Thyroid gland (tissue), 4 donors: ENCODE results near the gene TEKT3.

Experiments
- POLR2A ChIP-seq, 2 donors: fragments of 450-650 bp; IDR thresholded peaks; one replicate each; pipeline ENCODE4 v1.6.1; 2017; ENCODE audit warnings: antibody characterized with exemption in 2 of 2, mild to moderate bottlenecking in 2 of 2, moderate library complexity in 1 of 2
- TF ChIP-seq, protein P1 (sequence below), 6 experiments: fragments of 200-600 bp in 3 of 6; fragments of 450-650 bp in 3 of 6; sonication (generic) in 3 of 6; IDR thresholded peaks; one replicate each; pipeline ENCODE4 v1.5.1; 2016 to 2019; ENCODE audit warnings: antibody characterized with exemption in 6 of 6, mild to moderate bottlenecking in 2 of 6, inconsistent platforms in 1 of 6, moderate library complexity in 1 of 6

DNA sequence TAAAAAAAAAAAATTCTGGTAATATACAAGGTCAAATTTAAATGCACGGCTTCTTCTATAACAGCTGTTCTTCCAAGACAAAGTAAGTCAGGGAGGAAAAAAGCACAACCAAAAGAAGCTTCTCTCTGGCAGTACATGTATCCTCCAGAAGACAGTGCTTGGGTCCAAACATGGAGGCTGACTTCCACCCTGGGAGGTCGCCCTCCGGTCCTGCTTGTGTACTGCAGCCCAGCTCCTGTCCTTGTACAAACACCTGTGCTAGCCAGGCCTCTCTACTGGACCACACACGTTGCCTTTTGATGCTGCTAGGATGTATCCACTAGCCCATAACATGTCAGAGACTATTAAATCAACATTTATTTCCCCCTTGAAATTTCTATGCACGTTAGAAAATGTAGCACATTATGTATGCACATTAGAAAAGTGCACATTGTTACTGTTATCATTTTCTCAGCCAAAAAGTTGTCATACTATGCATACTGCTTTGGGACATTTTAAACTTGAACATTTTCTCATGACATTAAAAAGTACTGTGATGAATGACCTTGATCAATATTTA, 21.9 kb downstream of the TEKT3 start:
- TF ChIP-seq, protein P1, sequence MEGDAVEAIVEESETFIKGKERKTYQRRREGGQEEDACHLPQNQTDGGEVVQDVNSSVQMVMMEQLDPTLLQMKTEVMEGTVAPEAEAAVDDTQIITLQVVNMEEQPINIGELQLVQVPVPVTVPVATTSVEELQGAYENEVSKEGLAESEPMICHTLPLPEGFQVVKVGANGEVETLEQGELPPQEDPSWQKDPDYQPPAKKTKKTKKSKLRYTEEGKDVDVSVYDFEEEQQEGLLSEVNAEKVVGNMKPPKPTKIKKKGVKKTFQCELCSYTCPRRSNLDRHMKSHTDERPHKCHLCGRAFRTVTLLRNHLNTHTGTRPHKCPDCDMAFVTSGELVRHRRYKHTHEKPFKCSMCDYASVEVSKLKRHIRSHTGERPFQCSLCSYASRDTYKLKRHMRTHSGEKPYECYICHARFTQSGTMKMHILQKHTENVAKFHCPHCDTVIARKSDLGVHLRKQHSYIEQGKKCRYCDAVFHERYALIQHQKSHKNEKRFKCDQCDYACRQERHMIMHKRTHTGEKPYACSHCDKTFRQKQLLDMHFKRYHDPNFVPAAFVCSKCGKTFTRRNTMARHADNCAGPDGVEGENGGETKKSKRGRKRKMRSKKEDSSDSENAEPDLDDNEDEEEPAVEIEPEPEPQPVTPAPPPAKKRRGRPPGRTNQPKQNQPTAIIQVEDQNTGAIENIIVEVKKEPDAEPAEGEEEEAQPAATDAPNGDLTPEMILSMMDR (IDR thresholded peaks at IDR 0.05), result no peak
- no peak for TF ChIP-seq POLR2A (IDR thresholded peaks at IDR 0.05)
